ENCODE results near the gene VCL. TPM values are rescaled to one million over a fixed set of nuclear protein-coding genes. Genes with fewer than 3 reads are reported as not detected.

Gene VCL
- total RNA-seq, 4 donors from 2014 or later = 99.2 to 120 (median 106) TPM

- DNase-seq (ENCODE audit: low spot score in 2 of 2) = no peak
- no peak for TF ChIP-seq POLR2A (IDR thresholded peaks at IDR 0.05)
- no peak for TF ChIP-seq EP300 (IDR thresholded peaks at IDR 0.05)
- TF ChIP-seq CTCF (IDR thresholded peaks at IDR 0.05) = no peak
- 38 to 39% methylated on average over 2 of the region's 2 CpGs for WGBS, 2 donors
Measured at GRCh38 chr10:74165530-74165901, 167.6 kb downstream of the VCL start.

GRCh38 chr10:74167443-74167842, 169.5 kb downstream of the VCL start:
- no peak overlapping the region for H3K27ac ChIP-seq
- H3K27me3 ChIP-seq = no peaks in the 10 kb centered on the region
- DNase-seq (ENCODE audit: low spot score in 2 of 2) = no peak
- 47 to 50% methylated on average over 1 of the region's 1 CpG for WGBS, 2 donors
- peaks cover 0 to 32% (median 10%) of the 10 kb centered on the region in 4 donors for H3K4me1 ChIP-seq
- no peaks in the 10 kb centered on the region for H3K9me3 ChIP-seq
- TF ChIP-seq POLR2A (IDR thresholded peaks at IDR 0.05) (no peak), EP300 (IDR thresholded peaks at IDR 0.05) (no peak), CTCF (IDR thresholded peaks at IDR 0.05) (no peak)
- no peaks in the 10 kb centered on the region for H3K36me3 ChIP-seq
- H3K4me3 ChIP-seq = no peak overlapping the region

More at GRCh38 chr10:74165530-74165901, 167.6 kb downstream of the VCL start:
- Histone ChIP-seq H3K36me3 (no peaks in the 10 kb centered on the region), H3K4me3 (no peak overlapping the region), H3K27me3 (no peaks in the 10 kb centered on the region), H3K9me3 (no peaks in the 10 kb centered on the region), H3K4me1 (peaks cover 0 to 32% (median 10%) of the 10 kb centered on the region in 4 donors), H3K27ac (no peak overlapping the region)

Other genes with a start within 250 kb of the VCL start
- gene CHCHD1, start 216.1 kb upstream of the VCL start, total RNA-seq = 10 to 100 TPM in 3 of 4 donors, 1 to 10 TPM in 1; 8.2 to 33.0 (median 16.2) TPM
- 100 to 1,000 TPM; 104 to 138 (median 121) TPM for gene ZSWIM8, start 212.5 kb upstream of the VCL start, total RNA-seq
- 10 to 100 TPM; 44.8 to 99.3 (median 61.7) TPM for gene NDST2, start 186.5 kb upstream of the VCL start, total RNA-seq
- 10 to 100 TPM; 26.4 to 43.5 (median 35.1) TPM for gene CAMK2G, start 123.6 kb upstream of the VCL start, total RNA-seq
- gene PLAU, start 87.0 kb upstream of the VCL start, total RNA-seq = 1 to 10 TPM; 2.5 to 7.8 (median 3.5) TPM
- 10 to 100 TPM; 15.3 to 20.9 (median 16.9) TPM for gene AP3M1, start 152.7 kb downstream of the VCL start, total RNA-seq
- 10 to 100 TPM; 28.2 to 50.9 (median 34.0) TPM for gene ADK, start 153.1 kb downstream of the VCL start, total RNA-seq